Peyer's patch (tissue), 4 donors: Measurements from ENCODE around the gene MEX3A. TPM values are rescaled to one million over a fixed set of nuclear protein-coding genes. Genes with fewer than 3 reads are reported as not detected.

Experiments used
- DNase-seq, 3 donors: peaks; one replicate each; pipeline ENCODE4 v3.0.0-alpha.2; 2017 to 2019
- H3K27ac ChIP-seq, 4 donors: fragments of 200-600 bp; sonication (generic); one replicate each; pipeline ENCODE4 v1.5.1; 2016 to 2019
- H3K27me3 ChIP-seq, 2 donors: fragments of 200-600 bp; sonication (generic); one replicate each; pipeline ENCODE4 v1.5.1; 2019
- H3K36me3 ChIP-seq, 3 donors: fragments of 200-600 bp; sonication (generic); one replicate each; pipeline ENCODE4 v1.5.1; 2016 to 2019
- H3K4me1 ChIP-seq, 4 donors: fragments of 200-600 bp; sonication (generic); one replicate each; pipeline ENCODE4 v1.5.1; 2016 to 2019
- H3K4me3 ChIP-seq, 4 donors: fragments of 200-600 bp; sonication (generic); 1 replicate in 3 of 4; 2 replicates in 1 of 4; pipeline ENCODE4 v1.5.1; 2016 to 2019; ENCODE audit warnings: mild to moderate bottlenecking in 1 of 4
- H3K9me3 ChIP-seq, 4 donors: fragments of 200-600 bp; sonication (generic); one replicate each; pipeline ENCODE4 v1.5.1; 2016 to 2019; ENCODE audit warnings: mild to moderate bottlenecking in 1 of 4
- POLR2A ChIP-seq, 2 donors: fragments of 450-650 bp; IDR thresholded peaks; one replicate each; pipeline ENCODE4 v1.5.1; 2017; ENCODE audit warnings: antibody characterized with exemption in 2 of 2, mild to moderate bottlenecking in 2 of 2, moderate library complexity in 2 of 2
- total RNA-seq, 4 donors: library from RNA; depleted of rRNA; stranded (reverse); fragments of >200 nt; gene quantifications; one replicate each; pipeline ENCODE4 v1.1.0, GENCODE V29; 2016
- TF ChIP-seq, protein P1 (sequence below), 6 experiments: fragments of 450-650 bp in 4 of 6; fragments of 200-600 bp in 2 of 6; sonication (generic) in 1 of 6; IDR thresholded peaks; one replicate each; pipeline ENCODE4 v1.5.1; 2017 to 2019; ENCODE audit warnings: antibody characterized with exemption in 6 of 6, mild to moderate bottlenecking in 3 of 6, moderate library complexity in 1 of 6

MEX3A gene
- total RNA-seq, 4 donors from 2014 or later, result 0.80 to 2.1 TPM; not detected in 2

- no peaks in the 10 kb centered on the region for H3K36me3 ChIP-seq
- H3K27ac ChIP-seq, result peak overlapping the region; percentile 80 to 97 (median 90)
- peak in 2 of 3 donors; percentile 69 to 81 for DNase-seq
- peak overlapping the region; percentile 71 to 98 (median 72) for H3K4me3 ChIP-seq
- no peaks in the 10 kb centered on the region for H3K27me3 ChIP-seq
- H3K4me1 ChIP-seq, result peaks cover 5 to 46% (median 13%) of the 10 kb centered on the region in 4 donors
- TF ChIP-seq, protein P1, sequence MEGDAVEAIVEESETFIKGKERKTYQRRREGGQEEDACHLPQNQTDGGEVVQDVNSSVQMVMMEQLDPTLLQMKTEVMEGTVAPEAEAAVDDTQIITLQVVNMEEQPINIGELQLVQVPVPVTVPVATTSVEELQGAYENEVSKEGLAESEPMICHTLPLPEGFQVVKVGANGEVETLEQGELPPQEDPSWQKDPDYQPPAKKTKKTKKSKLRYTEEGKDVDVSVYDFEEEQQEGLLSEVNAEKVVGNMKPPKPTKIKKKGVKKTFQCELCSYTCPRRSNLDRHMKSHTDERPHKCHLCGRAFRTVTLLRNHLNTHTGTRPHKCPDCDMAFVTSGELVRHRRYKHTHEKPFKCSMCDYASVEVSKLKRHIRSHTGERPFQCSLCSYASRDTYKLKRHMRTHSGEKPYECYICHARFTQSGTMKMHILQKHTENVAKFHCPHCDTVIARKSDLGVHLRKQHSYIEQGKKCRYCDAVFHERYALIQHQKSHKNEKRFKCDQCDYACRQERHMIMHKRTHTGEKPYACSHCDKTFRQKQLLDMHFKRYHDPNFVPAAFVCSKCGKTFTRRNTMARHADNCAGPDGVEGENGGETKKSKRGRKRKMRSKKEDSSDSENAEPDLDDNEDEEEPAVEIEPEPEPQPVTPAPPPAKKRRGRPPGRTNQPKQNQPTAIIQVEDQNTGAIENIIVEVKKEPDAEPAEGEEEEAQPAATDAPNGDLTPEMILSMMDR (IDR thresholded peaks at IDR 0.05), result peak in 1 of 6 experiments; percentile 6
- TF ChIP-seq POLR2A (IDR thresholded peaks at IDR 0.05), result peak; percentile 72 to 77
- H3K9me3 ChIP-seq, result no peaks in the 10 kb centered on the region
Measured at GRCh38 chr1:156115514-156116374, 33.5 kb upstream of the MEX3A start.

- Histone ChIP-seq H3K27ac (peak overlapping the region; percentile 80 to 97 (median 90)), H3K36me3 (no peaks in the 10 kb centered on the region), H3K4me1 (peaks cover 0 to 39% (median 12%) of the 10 kb centered on the region in 4 donors), H3K4me3 (peak overlapping the region; percentile 71 to 98 (median 72)), H3K9me3 (no peaks in the 10 kb centered on the region), H3K27me3 (no peaks in the 10 kb centered on the region)
- TF ChIP-seq, protein P1 (IDR thresholded peaks at IDR 0.05), result no peak
- TF ChIP-seq POLR2A (IDR thresholded peaks at IDR 0.05), result no peak
- DNase-seq, result peak in 1 of 3 donors; percentile 73
Measured at GRCh38 chr1:156114919-156115513, 32.8 kb upstream of the MEX3A start.

DNA sequence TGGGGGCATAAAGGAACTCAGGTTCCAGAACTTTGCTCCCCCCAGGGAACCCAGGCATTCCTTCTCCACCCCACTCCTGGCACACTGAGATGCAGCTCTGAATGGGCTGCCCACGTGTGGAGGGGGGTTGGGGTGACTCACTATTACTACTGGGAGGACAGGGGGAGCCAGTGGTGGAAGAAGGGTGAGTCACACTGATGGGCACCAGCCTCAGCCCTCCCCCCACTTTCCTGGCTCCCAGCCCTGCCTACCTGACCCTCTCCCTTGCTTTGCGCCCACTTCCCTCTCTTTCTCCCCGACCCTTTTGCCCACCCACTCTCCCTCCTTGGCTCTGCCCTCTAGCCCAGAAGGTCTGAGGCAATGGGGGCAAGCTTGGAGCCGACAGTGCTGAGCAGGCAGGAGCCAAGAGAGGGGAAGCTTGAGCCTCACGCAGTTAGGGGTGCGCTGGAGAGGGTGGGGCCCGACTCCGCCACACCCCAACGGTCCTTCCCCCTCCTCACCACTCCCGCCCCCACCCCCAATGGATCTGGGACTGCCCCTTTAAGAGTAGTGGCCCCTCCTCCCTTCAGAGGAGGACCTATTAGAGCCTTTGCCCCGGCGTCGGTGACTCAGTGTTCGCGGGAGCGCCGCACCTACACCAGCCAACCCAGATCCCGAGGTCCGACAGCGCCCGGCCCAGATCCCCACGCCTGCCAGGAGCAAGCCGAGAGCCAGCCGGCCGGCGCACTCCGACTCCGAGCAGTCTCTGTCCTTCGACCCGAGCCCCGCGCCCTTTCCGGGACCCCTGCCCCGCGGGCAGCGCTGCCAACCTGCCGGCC, 32.0 kb upstream of the MEX3A start, which contains the start of gene LMNA:
TSS of gene LMNA (plus strand) at position 611 of the 818 bp plus-strand sequence. CDS start 208 bp downstream, outside the sequence.
- H3K27ac ChIP-seq, result peak within 1 kb of the TSS; percentile 80 to 97 (median 90)
- H3K27me3 ChIP-seq, result no peaks in the 10 kb centered on the region
- peak; percentile 97 to 99 for TF ChIP-seq POLR2A (IDR thresholded peaks at IDR 0.05)
- TF ChIP-seq, protein P1 (IDR thresholded peaks at IDR 0.05), result peak in 1 of 6 experiments; percentile 1
- H3K9me3 ChIP-seq, result no peaks in the 10 kb centered on the region
- peaks cover 0 to 32% (median 9%) of the 10 kb centered on the region in 4 donors for H3K4me1 ChIP-seq
- DNase-seq, result peak; percentile 60 to 96 (median 94)
- peak within 1 kb of the TSS; percentile 71 to 98 (median 72) for H3K4me3 ChIP-seq
- H3K36me3 ChIP-seq, result no peaks in the 10 kb centered on the region

- Histone ChIP-seq H3K4me1 (peaks cover 0 to 23% (median 9%) of the 10 kb centered on the region in 4 donors), H3K27me3 (no peaks in the 10 kb centered on the region), H3K9me3 (no peaks in the 10 kb centered on the region), H3K4me3 (no peak overlapping the region), H3K27ac (peak overlapping the region; percentile 80 to 97 (median 90)), H3K36me3 (no peaks in the 10 kb centered on the region)
- no peak for DNase-seq
- TF ChIP-seq, protein P1 (IDR thresholded peaks at IDR 0.05), result no peak
- no peak for TF ChIP-seq POLR2A (IDR thresholded peaks at IDR 0.05)
Measured at GRCh38 chr1:156113282-156113950, 31.2 kb upstream of the MEX3A start.
